Activated T-helper 1 cell treated with anti-CD3 and anti-CD28 coated beads, Interleukin-2, amount 50 U/mL, for 16 hours (primary cell): ENCODE data around the gene LCP1.

Source experiments
- DNase-seq, 2 donors: peaks; one replicate each; pipeline ENCODE4 v3.0.0-alpha.2; 2020; ENCODE audit warnings: low read depth in 1 of 2, low spot score in 1 of 2

The LCP1 gene

DNA sequence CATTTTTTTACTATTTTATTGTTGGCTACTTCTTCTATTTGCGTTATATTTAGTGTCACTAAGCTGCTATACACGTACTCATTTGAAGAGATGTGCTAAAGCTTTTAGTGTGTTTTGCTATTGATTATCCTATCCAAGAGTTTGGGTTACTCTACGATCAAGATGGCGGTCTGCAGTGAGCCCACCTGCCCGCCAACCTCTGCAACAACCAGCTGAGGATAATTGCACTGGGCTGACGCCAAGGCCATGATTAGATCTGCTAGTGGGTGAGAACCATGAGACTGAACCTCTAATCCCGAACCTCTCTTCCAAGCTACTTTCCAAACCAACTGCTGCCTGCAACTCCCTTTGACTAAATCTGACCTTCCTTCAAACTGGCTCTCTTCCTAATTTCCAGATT, 78.9 kb downstream of the LCP1 start:
- DNase-seq: no peak

DNA sequence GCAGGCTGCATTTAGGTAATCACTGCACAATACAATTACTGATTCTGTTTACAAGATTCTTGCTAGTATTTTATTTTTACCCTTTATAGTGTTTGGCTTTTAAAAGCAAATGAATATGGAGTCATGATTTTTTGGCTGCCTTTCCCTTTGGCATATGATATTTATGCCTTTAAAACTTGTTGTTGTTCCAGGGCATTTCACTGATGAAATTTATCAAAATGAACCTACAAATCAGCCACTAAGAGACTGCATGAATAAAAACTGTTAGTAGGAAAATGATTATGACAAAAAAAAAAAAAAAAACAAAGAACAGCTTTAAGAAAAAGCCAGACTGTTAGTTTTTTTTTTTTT, 79.7 kb downstream of the LCP1 start:
- DNase-seq: no peak

DNA sequence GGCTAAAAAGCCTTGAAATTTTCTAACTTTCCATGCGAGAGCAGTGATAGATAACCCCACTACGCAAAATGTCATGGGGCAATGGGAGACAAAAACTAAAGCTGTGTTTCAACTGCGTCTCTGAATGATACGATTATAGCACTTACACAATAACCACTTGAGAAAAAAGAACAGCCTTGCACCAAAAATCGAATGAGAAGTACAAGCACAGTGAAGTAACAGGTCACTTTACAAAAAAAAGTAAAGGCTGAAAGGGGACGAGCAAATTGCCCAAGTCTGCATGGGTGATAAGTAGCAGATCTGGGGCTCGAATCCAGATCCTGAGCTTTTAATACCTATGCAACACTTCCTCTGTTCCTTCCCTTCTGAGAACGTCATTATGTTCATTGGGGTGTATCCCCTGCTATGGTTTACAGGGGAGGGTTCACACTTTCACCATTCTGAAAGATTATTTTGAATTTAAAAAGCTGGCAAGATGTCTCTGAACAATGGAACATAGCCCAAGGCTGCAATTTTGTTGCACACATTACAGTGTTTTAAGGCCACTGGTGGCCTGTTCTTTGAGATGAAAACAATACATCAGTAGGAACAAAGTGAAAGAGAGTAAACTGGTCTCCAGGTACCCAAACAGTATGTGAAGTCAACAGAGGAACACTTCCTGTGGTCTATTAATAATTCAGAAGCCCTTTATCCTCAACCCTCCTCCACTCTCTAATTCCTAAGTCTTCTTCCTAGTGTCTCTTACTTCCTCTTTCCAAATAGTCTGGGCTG, 80.3 kb downstream of the LCP1 start:
- no peak for DNase-seq

DNA sequence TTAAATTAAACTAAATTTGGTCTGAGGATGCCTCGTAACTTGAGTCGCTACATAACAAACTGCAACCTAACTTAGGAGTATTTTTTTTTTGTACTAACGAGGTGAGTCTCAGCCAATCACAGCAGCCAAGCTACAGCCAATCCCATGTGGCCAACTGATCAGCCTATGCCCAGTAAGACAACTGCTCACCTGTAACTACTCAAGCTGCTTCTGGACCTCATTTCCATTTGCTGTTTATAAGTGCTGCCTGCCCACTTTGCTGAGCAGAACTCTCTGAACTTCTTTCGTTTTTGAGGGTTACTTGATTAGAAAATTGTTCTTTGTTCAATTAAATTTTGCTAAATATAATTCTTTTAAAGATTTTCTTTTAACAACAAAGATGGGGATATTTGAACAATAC, 81.0 kb downstream of the LCP1 start:
- no peak for DNase-seq

DNA sequence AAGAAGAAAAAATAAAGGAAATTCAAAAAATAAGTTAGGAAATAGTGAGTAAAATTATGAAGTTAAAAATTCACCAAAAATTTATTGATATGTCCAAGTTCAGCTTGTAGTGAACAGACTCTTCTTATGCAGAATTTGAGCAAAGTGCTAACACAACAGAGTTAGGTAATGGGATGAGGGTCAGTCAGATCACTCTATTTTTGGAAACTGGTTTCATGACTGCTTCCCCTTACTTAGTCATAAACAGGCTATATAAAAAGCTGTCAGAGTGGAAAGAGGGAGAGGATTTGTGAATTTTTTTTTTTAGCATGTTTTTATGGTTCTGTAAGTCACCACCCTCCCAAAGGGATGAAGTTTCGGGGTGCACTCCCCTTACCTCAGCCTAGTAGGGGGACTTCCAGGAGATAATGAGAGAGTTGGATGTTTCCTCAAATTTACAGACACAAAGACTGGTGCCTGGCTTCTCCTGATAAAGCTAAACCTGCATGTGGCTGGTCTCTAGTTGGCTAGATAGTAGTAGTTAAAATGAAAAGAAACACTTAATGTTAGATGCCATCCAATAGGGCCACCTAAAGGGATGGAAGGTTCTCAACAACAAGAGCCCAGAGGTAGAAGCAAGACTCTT, 81.7 kb downstream of the LCP1 start:
- no peak for DNase-seq

DNA sequence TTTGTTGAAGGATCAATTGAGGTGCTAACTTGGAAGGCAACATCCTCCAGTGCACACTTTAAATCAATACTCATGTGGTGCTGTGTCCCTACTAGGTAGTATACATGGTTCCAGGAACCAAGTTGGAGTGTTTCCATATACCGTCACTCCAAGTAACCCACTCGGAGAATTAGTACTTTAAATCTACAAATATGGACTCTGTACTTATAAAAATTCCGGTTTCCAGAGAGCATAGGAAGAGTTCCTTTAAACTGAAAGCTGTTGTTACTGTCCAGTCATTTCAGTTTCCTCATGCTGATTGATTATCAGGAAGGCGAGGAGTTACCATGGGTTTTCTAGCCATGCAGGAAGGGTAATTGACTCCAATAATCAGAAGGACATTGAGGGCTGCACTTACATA, 84.3 kb downstream of the LCP1 start:
- no peak for DNase-seq

DNA sequence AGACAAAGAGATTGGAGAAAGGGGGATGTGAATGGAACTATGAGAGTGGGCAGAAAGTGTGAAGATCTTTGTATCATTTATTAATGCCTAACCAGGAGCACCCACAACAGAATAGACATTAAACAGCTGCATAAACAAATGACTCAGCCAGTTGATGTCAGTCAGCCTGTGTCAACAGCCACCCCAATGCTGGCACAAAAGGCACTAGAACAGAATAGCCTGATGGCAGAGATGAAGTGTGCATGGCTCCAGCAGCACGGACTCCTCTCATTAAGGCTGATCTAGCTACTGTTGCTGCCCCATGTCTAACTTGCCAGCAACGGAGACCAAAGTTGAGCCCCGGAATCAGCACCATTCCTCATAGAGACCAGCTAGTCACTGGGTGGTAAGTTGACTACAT, 85.0 kb downstream of the LCP1 start:
- DNase-seq: no peak

DNA sequence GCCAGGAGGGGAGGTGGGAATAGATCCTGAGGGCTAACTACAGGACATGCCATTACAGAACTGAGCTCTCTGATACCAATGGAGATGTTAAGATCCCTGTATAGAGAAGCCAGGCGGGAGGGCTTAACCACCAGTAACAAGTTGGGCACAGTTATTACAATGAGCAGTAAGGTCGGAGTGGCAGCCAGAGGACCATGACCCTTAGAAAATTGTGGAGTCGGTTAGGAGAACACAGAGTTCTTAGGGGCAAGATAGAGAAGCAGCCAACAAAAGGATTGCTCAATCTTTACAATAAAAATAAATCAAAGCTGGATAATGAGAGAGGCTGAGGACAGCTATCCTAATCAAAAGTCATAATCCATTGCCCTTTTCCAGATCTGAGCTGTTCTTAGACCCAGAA, 87.5 kb downstream of the LCP1 start:
- DNase-seq: no peak

DNA sequence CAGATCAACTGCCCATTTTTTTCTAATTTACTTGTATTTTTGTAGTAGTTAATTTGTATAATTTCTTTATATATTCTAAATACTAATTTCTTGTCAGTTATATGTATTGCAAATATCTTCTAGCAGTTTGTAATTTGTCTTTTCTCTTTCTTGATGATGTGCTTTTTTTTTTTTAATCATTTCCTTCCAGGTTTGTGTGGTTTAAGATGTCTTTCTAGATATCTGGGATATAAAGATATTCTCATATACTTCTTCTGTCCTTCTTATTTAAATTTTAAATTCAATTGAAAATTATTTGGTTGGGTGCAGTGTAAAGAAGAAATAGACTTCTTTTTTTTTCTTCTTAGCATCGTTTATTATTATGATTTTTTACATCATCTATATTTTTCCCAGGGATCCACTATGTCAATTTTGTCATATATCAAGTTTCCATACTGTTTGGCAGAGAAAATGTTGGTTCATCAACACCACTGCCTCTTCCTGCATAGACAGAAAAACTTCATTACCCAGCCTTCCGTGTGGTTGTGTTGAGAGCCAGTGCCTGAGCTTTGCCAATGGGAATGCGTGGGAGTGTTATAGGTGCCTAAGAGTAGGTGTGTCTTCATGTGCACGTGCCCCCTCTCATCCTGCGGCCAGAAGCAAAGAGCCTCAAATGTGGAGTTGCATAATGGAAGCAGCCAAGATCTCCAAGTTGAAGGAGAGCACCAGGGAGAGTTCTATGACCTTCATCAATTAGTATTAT, 93.0 kb downstream of the LCP1 start:
- DNase-seq: no peak

DNA sequence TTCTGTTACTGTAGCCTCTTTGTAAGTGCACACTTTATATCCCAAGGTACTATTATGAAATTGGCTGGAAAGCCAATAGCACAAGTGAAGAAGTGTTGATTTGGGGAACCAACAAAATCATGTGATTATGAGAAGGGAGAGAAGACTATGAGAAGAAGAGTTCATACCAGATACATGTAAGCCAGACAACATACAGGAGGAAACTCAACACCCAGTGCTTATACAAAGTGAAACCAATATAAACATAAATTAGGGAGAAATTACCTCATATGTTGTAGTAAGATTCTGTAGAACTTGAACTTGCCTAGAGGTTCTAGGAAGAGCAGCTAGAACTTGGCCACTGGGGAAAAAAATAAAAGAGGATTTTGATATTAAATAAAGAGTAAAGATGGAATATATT, 94.5 kb downstream of the LCP1 start:
- DNase-seq: no peak

DNA sequence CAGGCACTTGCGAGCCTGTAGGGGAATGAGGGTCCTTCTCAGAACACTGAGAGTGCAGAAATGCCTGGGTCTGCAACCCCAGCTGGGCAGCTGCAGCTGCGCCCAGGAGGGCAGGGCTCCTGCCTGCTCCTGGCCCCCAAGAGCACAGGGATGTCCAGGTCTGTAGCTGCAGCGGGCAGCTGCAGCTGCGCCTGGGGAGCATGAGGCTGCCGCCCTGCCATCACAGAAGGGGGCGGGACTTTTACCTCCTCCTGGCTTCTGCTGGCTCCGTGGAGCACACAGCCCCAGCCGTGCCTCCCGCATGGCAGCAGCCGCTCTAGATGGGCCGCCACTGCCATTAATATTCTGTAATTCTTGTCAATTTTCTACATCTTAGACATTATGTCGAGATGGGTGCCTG, 95.0 kb downstream of the LCP1 start:
- no peak for DNase-seq

DNA sequence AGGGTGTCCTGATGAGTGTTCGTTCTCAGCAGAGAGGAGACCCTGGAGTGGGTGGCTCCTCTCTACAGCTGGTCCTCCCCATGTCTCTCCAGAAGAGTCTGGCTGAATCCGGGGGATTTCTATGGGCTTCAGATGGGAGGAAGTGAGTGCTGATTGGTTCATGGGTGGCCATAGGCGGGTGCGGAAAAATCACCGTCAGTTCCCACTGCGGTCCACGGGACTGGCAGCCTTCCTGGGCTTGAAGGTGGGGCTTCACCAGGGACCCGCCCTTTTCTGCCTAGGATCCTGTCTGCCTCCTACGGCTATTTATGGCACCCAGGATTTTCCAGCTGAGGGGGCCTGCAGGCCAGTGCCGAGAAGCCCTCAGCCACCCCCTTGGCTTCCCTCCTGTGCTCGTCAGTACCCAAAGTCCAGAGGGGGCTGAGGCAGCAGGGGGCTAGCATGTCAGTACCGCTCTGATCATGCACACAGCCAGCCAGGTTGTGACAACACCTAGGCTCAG, 95.5 kb downstream of the LCP1 start:
- DNase-seq: no peak

DNA sequence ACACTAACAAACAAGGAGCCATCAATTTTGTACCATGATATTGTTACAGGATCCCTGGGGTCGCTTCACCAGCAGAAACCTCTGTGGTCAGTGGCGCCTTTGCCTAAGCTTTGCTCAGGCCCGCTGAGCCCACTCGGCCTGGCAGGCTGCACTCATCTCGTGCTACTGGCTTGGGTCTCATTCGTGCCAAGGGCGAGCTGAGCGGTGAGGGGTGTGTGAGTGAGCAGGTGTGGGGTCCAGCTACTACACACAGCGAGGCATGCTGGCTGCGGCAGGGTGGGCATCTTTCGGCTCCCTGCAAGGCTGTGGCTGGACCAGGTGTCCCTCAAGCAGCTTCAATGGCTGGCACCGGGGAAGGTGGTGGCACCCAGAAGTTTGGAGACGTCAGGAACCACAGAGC, 96.2 kb downstream of the LCP1 start:
- DNase-seq: no peak

DNA sequence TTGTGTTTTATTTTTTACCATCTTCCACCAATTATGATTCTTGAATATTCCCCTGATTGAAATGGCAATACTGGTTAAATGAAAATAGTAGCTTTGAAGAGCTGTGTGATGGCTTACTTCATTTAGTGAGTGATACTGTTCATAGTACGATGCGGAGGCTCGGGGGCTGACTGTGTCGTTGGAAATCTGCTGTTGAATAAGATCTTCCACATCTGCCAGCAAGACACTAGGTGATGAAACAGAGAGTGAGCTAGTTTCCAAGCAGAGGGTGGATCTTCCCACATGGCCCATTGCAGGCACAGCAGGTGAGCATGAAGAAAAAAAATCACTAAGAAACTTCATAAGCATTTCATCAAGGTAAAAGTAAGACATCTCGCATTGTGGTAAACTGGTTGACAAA, 99.7 kb downstream of the LCP1 start:
- no peak for DNase-seq

DNA sequence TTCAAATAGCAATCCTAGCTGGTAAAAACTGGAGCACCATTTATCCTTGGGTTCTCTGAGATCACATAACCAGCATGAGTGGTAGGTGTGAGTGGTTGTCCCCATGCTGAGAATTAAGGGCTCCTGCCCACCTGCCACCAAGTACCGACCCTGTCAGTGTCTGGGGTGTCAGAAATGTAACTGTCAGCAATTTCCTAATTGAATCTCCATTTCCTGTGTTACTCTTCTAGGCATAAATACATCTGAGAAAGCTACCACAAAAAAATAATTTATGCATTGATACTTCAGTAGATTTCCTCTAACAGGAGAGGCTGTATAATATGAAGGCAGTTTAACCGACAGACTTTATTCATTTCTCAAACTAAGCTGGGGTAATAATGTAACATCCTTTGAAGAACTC, 102.2 kb downstream of the LCP1 start:
- no peak for DNase-seq

DNA sequence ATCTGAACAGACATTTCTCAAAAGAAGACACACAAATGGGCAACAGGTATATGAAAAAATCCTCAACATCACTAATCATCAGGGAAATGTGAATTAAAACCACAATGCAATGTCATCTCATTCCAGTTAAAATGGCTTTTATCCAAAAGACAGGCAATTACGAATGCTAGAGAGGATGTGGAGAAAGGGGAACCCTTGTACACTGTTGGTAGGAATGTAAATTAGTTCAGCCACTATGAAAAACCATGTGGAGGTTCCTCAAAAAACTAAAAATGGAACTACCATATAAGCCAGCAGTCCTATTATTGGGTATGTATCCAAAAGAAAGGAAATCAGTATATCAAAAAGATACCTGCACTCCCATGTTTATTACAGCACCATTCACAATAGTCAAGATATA, 104.7 kb downstream of the LCP1 start:
- DNase-seq: no peak

DNA sequence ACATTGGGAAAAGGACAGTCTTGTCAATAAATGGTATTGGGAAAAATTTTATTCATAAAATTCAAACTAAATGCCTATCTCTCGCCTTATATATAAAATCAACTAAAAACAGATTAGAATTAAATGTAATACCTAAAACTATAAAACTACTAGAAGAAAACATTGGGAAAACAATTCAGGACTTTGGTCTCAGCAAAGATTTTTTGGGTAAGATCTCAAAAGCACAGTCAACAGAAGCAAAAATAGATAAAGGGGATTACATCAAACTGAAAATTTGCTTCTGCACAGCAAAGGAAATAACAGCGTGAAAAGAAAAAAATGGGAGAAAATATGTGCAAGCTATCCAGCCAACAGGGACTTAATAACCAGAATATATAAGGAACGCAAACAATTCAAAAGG, 105.2 kb downstream of the LCP1 start:
- no peak for DNase-seq
